HEK293T (cell line): ENCODE measurements around the gene TBX2.
A peak's percentile ranks its signal among the peaks of the same experiment; 100 is the strongest.

ENCODE experiments used
- CTCF ChIA-PET: fragments of 350-600 bp; formaldehyde crosslinking; extraction: SDS; loops from one replicate; lab custom pipeline; 2021; ENCODE audit warnings: antibody characterized with exemption, inconsistent platforms; lab: Yijun Ruan, JAX
- POLR2A ChIA-PET: fragments of 350-600 bp; formaldehyde crosslinking; extraction: SDS; loops from one replicate; lab custom pipeline; 2020; ENCODE audit warnings: antibody characterized with exemption, inconsistent platforms; lab: Yijun Ruan, JAX
- DNase-seq: peaks from one replicate; pipeline ENCODE4 v3.0.0; 2012; ENCODE audit warnings: mixed read lengths; ENCODE audit errors: extremely low spot score
- ARNT ChIP-seq: fragments of 450-650 bp; IDR thresholded peaks from 2 replicates; pipeline ENCODE4 v1.6.1; 2017; ENCODE audit warnings: mild to moderate bottlenecking
- BHLHE40 ChIP-seq: fragments of 450-650 bp; IDR thresholded peaks from 2 replicates; pipeline ENCODE4 v1.6.1; 2016; ENCODE audit warnings: mild to moderate bottlenecking, moderate library complexity, borderline replicate concordance
- CTBP1 ChIP-seq: fragments of 450-650 bp; IDR thresholded peaks from 2 replicates; pipeline ENCODE4 v1.6.1; 2016; ENCODE audit warnings: borderline replicate concordance
- ELF4 ChIP-seq: fragments of 450-650 bp; IDR thresholded peaks from 2 replicates; pipeline ENCODE4 v1.6.1; 2017; ENCODE audit warnings: antibody characterized with exemption
- FOXA1 ChIP-seq: fragments of 450-650 bp; IDR thresholded peaks from 2 replicates; pipeline ENCODE4 v1.6.1; 2016; ENCODE audit warnings: mild to moderate bottlenecking
- FOXK2 ChIP-seq: fragments of 450-650 bp; IDR thresholded peaks from 2 replicates; pipeline ENCODE4 v1.6.1; 2016; ENCODE audit warnings: mild to moderate bottlenecking
- FOXM1 ChIP-seq: fragments of 450-650 bp; IDR thresholded peaks from 2 replicates; pipeline ENCODE4 v1.6.1; 2017; ENCODE audit warnings: mild to moderate bottlenecking, borderline replicate concordance
- HDGF ChIP-seq: fragments of 450-650 bp; IDR thresholded peaks from 2 replicates; pipeline ENCODE4 v1.6.1; 2017; ENCODE audit warnings: antibody characterized with exemption, borderline replicate concordance
- L3MBTL2 ChIP-seq: fragments of 450-650 bp; conservative IDR thresholded peaks from 2 replicates; pipeline ENCODE4 v1.6.1; 2016; ENCODE audit warnings: mild to moderate bottlenecking
- LEF1 ChIP-seq: fragments of 450-650 bp; IDR thresholded peaks from 2 replicates; pipeline ENCODE4 v1.6.1; 2017; ENCODE audit warnings: mild to moderate bottlenecking, borderline replicate concordance
- NFRKB ChIP-seq: fragments of 450-650 bp; IDR thresholded peaks from 2 replicates; pipeline ENCODE4 v1.6.1; 2016; ENCODE audit warnings: mild to moderate bottlenecking, moderate library complexity
- SP1 ChIP-seq: fragments of 450-650 bp; IDR thresholded peaks from 2 replicates; pipeline ENCODE4 v1.6.1; 2017
- SUZ12 ChIP-seq: fragments of 450-650 bp; IDR thresholded peaks from 2 replicates; pipeline ENCODE4 v1.6.1; 2016; ENCODE audit warnings: mild to moderate bottlenecking
- TARDBP ChIP-seq: fragments of 450-650 bp; IDR thresholded peaks from 2 replicates; pipeline ENCODE4 v1.6.1; 2016
- ZNF384 ChIP-seq: fragments of 450-650 bp; IDR thresholded peaks from 2 replicates; pipeline ENCODE4 v1.6.1; 2016
- TF ChIP-seq, protein P1 (sequence below): fragments of 450-650 bp; IDR thresholded peaks from 2 replicates; pipeline ENCODE4 v1.6.1; 2016

Gene TBX2

DNA sequence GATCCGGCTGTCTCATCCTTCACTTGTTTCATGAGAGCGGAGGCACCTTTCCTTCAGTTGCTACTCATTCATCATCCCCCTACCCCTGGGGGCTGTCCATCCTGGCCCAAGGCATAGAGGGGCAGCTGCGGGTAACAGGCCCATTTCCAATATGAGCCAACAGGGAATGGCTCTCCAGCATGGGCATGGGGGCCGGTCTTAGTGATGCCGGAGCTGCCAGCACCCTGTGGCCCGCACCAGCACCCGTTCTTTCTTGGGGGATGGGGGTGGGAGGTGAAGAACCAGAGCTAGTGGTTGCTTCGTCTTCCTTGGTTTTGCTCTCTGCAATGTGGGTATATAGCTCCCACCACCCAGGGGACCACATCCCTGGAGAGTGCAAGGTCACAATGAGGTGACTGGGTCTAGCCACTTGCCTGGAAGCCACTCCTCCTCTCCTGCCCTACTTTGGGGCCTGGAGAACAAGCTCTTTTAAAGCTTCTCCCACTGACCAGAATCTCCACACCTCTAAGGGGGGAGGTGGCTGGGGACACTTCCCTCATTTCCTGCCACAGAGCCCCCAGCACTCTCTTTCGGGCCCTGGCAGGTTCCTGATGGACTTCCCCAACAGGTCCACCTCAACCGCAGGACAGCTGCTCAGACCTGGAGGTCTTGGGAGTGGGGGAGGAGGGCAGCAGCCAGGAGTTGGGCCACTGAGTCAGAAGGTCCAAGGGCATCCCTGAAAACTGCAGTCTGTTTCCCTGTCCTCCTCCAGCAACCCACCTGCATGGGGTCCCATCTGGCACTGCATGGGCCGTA, 11.9 kb upstream of the TBX2 start:
- TF ChIP-seq TARDBP (no peak), ARNT (no peak), SP1 (no peak), FOXK2 (no peak), FOXM1 (no peak), BHLHE40 (no peak), ZNF384 (no peak), NFRKB (no peak), FOXA1 (no peak), ELF4 (no peak), SUZ12 (no peak), L3MBTL2 (no peak)
- TF ChIP-seq, protein P1, sequence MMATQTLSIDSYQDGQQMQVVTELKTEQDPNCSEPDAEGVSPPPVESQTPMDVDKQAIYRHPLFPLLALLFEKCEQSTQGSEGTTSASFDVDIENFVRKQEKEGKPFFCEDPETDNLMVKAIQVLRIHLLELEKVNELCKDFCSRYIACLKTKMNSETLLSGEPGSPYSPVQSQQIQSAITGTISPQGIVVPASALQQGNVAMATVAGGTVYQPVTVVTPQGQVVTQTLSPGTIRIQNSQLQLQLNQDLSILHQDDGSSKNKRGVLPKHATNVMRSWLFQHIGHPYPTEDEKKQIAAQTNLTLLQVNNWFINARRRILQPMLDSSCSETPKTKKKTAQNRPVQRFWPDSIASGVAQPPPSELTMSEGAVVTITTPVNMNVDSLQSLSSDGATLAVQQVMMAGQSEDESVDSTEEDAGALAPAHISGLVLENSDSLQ, result no peak
- ChIA-PET POLR2A (interaction anchor here (0.5 kb wide), 1 partner anchor 476 kb away, joined by 3 read pairs; the partner anchor contains the start of gene BRIP1), CTCF (no interaction called here)
- DNase-seq, result no peak

DNA sequence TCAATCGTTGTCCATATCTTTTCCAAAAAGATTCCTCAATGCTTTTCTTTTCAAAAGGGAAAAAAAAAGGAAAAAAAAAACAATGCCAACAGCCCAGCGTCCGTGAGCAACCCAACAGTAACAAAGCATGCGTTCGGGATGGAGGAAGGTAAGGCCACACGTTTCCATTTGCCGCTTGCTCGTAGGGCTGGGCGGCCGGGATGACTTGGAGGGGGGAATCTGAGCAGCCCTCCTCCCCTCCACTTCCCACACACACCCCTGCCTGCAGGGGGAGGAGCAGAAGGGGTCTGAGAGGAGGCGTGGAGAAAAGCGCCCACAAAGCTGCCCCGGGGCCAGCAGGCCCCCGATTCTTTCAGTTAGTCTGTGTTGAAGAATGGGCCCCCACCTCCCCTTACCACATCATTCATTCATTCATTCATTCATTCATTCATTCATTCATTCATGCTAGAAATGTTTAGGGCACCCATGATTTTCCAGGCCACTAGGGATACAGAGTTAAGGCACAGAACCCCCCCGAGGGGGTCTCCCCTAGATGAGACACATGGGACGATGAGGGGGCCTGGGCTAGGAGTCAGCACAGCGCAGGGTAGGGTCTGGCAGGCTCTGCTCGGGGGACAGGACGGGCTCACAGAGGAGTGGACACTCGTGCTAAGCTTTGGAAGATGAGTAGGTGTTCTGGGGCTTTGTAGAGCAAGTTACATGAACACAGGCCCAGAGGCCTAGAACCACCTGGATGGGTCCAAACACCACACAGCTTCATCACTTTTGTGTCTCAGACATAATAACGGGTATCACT, 10.9 kb upstream of the TBX2 start:
- DNase-seq, result no peak
- CTCF ChIA-PET, result interaction anchor here (1.5 kb wide), 1 partner anchor 53 kb away, joined by 4 read pairs; no protein-coding TSS in a partner anchor

DNA sequence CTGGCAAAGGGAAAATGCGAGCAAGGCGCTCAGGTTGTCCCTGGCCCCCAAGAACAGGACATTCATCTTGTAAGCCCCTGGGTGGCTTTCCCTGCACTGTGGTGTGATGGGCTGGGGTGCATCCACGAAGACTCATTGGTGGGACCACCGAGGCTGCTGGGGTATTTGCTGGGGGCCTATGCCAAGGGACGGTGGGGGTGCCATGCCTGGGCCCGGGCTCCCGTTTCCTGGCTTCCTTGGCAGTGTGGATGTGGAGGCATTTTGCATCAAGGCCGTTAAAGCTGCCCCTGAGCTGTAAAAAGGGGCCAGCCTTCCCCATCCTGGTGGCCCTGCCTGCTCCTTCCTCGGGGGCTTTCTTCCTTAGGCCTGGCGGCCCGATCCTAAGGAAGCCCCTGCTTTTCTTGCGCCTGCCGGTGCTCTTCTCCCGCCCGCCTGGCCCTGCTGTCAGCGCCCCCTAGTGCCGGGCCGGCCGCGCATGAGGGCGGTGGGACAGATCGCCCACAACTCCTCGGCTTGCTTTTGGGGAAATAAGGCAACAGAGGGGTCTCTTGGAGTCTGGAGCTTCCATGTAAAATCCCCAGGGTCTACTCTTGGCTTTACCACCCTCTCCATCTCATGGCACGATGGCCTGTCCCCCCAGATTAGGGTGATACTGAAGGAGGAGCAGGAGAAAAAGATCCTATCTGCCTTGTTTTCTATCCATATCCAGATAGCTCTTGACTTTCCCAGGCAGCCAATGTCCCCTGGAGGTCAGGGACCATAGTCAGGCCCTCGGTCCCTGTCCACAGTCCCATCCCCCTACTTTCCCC, 9.8 kb upstream of the TBX2 start:
- DNase-seq, result peak; percentile 81
- POLR2A ChIA-PET, result no interaction called here
- TF ChIP-seq BHLHE40 (no peak), FOXA1 (no peak), L3MBTL2 (no peak), FOXK2 (no peak), LEF1 (no peak), ARNT (no peak), ZNF384 (no peak), CTBP1 (no peak), NFRKB (no peak), SP1 (no peak), HDGF (no peak), FOXM1 (no peak), TARDBP (no peak), SUZ12 (no peak)
- TF ChIP-seq, protein P1, result no peak
- CTCF ChIA-PET, result interaction anchor here (0.6 to 1.5 kb wide), 7 partner anchors 13 to 425 kb away, joined by 3 to 5 read pairs (median 4); no protein-coding TSS in a partner anchor

More for the DNA sequence above, 10.9 kb upstream of the TBX2 start:
- TF ChIP-seq SP1, result no peak
- TF ChIP-seq LEF1, result no peak
- TF ChIP-seq BHLHE40, result no peak
- no peak for TF ChIP-seq L3MBTL2
- TF ChIP-seq ELF4, result no peak
- no peak for TF ChIP-seq ARNT
- no peak for TF ChIP-seq TARDBP
- no peak for TF ChIP-seq CTBP1
- TF ChIP-seq, protein P1, result no peak
- TF ChIP-seq FOXK2, result no peak
- no peak for TF ChIP-seq FOXA1
- TF ChIP-seq FOXM1, result no peak
- no peak for TF ChIP-seq HDGF
- POLR2A ChIA-PET, result no interaction called here

DNA sequence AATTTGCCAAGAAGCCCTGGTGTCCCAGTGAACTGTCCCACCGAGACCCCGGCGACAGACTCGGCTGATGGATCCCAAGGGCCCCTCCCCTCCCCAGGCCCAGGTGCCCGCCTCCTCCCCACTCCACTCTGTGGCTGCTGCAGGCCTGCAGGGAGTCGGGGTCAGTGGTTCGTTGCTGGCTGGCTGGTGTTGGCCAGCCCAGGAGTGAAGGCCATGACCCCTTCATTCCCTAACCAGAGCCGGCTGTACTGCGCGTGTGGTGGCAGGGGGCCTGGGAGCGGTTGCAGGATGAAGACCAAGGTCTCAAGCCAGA, 9.2 kb upstream of the TBX2 start:
- no peak for DNase-seq
- POLR2A ChIA-PET, result no interaction called here
- CTCF ChIA-PET, result interaction anchor here (0.6 to 1.5 kb wide), 6 partner anchors 15 to 426 kb away, joined by 3 to 5 read pairs (median 4); no protein-coding TSS in a partner anchor
- TF ChIP-seq FOXA1 (no peak), SUZ12 (no peak), L3MBTL2 (no peak), BHLHE40 (no peak), FOXM1 (no peak), NFRKB (no peak), TARDBP (no peak), LEF1 (no peak), CTBP1 (no peak)
- TF ChIP-seq, protein P1, result no peak
